MM.1S (cell line): ENCODE data around the gene COL5A1.

Experiments used
- EZH2 ChIP-seq: fragments of 300-600 bp; sonication (generic); optimal IDR thresholded peaks from 2 replicates; pipeline ENCODE3; 2017; ENCODE audit warnings: low read depth, mild to moderate bottlenecking, antibody characterized with exemption, low read length, mixed read lengths
- EZH2phosphoT487 ChIP-seq: fragments of 300-600 bp; sonication (generic); IDR thresholded peaks from 2 replicates; pipeline ENCODE4 v1.6.1; 2018; ENCODE audit warnings: antibody characterized with exemption, low read length
- TF ChIP-seq, protein P1 (sequence below): fragments of 300-600 bp; sonication (generic); IDR thresholded peaks from 2 replicates; pipeline ENCODE4 v1.5.1; 2016; ENCODE audit warnings: antibody characterized with exemption, low read length, mixed read lengths

DNA sequence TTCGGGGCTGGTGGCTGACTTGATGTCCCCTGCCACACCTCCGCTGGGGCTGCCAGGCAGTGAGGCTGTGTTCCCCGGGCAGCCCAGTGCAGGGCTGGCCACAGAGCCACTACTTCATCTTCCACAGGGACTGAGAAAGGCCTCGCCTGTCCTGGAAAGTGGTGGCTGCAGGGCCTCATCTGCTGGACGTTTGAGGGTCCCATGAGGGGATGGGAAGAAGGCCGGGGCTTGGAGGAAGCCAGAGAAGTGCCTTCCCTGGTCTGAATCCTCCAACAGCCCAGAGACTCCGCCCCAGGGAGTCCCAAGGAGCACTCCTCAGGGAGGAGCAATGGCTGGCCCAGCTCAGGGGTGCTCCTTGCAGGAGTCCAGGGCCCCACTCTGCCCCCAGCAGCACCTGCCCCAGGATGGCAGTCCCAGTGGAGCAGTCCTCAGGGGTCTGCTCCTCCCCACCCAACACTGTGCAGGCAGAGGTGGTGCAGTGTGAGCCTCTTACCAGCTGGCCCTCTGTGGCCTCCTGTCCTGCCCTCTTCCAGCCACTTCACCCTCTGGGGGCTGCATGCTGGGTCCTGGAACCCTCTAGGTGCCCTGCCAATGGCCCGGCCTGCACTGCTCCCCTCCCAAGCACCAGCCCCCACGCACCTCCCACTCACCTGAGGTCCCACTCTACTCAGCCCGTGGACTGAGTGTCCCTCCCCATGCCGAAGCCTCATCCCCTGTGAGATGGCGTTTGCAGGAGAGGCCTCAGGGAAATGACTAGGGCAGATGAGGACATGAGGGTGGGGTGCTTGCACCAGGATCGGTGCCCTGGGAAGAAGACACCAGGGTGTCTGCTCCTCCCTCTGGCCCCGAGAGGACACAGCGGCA, 47.3 kb upstream of the COL5A1 start:
- TF ChIP-seq, protein P1, sequence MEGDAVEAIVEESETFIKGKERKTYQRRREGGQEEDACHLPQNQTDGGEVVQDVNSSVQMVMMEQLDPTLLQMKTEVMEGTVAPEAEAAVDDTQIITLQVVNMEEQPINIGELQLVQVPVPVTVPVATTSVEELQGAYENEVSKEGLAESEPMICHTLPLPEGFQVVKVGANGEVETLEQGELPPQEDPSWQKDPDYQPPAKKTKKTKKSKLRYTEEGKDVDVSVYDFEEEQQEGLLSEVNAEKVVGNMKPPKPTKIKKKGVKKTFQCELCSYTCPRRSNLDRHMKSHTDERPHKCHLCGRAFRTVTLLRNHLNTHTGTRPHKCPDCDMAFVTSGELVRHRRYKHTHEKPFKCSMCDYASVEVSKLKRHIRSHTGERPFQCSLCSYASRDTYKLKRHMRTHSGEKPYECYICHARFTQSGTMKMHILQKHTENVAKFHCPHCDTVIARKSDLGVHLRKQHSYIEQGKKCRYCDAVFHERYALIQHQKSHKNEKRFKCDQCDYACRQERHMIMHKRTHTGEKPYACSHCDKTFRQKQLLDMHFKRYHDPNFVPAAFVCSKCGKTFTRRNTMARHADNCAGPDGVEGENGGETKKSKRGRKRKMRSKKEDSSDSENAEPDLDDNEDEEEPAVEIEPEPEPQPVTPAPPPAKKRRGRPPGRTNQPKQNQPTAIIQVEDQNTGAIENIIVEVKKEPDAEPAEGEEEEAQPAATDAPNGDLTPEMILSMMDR: no peak
- TF ChIP-seq EZH2 (no peak), EZH2phosphoT487 (no peak)
